IPS DF 4.7 (cell line): Measurements from ENCODE around the gene VSTM2A.

Experiments
- DNase-seq: peaks from one replicate; pipeline ENCODE4 v3.0.0-alpha.2; 2013; ENCODE audit warnings: low spot score; ENCODE audit errors: extremely low read depth

The VSTM2A gene

DNA sequence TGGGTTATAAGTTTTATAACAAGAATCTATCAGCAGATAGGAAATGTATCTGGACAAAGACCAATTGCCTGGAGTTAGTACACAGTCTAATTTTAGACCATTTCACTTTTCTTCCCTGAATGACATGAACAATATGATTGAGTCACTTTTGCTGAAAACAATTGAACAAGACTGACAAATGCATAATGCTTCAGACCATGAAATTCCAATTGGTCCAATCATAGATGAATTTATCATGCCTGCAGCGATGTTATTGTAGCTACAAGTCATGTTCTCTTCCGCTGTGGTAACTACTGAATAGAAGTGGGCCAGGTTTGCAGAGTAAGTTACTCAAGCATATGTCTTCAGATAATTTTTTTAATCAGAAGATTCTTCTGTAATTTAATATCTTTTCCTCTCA lies 73.4 kb downstream of the VSTM2A start:
- DNase-seq = no peak
